Measurements from ENCODE around the gene GPSM1.

DNA sequence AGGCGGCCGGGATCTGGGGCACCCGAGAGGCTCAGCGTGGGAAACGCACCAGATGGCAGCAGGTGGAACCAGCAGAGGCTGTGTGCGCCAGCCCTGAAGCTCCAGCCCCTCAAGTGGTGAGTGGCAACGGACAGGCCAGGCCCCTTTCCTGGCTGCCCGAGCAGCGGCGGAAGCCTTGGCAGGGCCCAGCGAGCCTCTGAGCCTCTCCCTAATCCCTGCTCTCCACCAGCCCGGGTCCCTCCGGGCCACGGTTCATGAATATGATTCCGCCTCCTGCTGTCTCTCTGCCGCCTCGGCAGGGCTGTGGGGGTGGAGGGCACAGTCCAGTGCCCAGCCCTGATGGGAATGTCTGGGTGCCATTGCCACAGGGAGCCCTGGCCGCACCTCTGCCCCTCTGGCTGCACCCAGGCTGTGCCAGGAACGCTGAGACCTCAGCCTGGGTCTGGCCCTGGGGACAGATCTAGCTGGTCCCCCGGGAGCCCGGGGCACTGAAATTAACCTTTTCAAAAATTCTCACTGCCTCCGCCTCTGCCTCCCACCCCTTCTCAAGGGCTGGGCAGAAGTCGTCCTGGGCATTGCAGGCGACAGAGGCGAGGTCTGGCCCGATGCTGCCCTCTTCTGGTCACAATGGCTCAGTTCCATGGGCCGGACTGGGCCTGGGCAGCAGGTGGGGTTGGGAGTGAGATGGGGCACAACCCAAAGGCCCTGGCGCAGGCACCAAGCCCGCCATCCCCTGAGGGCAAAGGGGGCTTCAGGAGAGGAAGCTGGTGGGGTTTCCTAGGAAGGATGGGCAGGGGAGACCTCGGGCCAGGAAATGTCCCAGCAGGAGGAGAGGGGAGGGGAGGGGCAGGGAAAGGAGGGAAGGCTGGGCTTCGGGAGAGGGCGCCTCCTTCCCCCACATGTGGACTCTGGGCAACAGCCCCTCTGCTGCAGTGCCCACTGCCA lies 43.8 kb upstream of the GPSM1 start:
- TF ChIP-seq CTCF (IDR thresholded peaks at IDR 0.05; ENCODE audit: borderline replicate concordance, extremely low read depth, low read length, poor library complexity, severe bottlenecking) (peak; percentile 85), EZH2 (IDR thresholded peaks at IDR 0.05; ENCODE audit: borderline replicate concordance, low read depth, low read length, severe bottlenecking) (no peak)

All from DND-41 (cell line).